ENCODE measurements around the gene SNX24.

SNX24 gene

DNA sequence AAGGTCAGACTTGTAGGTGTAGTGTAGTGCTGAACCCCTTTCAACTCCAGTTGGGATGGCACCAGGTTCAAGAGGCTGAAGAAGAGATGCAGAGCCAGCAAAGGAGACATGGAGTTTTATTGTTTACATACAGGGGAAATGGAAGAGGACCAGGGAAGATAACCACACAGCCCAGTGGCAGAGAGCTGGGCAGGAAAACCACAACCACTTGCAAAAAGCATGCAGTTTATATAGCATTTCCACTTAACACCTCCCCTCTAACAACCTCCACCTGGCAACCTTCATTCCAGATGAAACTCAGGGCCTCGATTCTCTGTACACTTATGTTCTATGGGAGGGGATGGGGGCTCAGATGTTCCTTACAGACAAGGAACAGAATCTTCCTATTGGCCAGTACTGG is 56.9 kb downstream of the SNX24 start:
- TF ChIP-seq, protein P1, sequence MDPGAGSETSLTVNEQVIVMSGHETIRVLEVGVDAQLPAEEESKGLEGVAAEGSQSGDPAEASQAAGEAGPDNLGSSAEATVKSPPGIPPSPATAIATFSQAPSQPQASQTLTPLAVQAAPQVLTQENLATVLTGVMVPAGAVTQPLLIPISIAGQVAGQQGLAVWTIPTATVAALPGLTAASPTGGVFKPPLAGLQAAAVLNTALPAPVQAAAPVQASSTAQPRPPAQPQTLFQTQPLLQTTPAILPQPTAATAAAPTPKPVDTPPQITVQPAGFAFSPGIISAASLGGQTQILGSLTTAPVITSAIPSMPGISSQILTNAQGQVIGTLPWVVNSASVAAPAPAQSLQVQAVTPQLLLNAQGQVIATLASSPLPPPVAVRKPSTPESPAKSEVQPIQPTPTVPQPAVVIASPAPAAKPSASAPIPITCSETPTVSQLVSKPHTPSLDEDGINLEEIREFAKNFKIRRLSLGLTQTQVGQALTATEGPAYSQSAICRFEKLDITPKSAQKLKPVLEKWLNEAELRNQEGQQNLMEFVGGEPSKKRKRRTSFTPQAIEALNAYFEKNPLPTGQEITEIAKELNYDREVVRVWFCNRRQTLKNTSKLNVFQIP (CRISPR knock-in tag; IDR thresholded peaks at IDR 0.05; ENCODE audit: borderline replicate concordance, low read depth), result no peak
- TF ChIP-seq, protein P2, sequence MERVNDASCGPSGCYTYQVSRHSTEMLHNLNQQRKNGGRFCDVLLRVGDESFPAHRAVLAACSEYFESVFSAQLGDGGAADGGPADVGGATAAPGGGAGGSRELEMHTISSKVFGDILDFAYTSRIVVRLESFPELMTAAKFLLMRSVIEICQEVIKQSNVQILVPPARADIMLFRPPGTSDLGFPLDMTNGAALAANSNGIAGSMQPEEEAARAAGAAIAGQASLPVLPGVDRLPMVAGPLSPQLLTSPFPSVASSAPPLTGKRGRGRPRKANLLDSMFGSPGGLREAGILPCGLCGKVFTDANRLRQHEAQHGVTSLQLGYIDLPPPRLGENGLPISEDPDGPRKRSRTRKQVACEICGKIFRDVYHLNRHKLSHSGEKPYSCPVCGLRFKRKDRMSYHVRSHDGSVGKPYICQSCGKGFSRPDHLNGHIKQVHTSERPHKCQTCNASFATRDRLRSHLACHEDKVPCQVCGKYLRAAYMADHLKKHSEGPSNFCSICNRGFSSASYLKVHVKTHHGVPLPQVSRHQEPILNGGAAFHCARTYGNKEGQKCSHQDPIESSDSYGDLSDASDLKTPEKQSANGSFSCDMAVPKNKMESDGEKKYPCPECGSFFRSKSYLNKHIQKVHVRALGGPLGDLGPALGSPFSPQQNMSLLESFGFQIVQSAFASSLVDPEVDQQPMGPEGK (CRISPR knock-in tag; IDR thresholded peaks at IDR 0.05; ENCODE audit: borderline replicate concordance), result no peak
- TF ChIP-seq SNAI2 (CRISPR knock-in tag; IDR thresholded peaks at IDR 0.05), result no peak
- TF ChIP-seq, protein P3, sequence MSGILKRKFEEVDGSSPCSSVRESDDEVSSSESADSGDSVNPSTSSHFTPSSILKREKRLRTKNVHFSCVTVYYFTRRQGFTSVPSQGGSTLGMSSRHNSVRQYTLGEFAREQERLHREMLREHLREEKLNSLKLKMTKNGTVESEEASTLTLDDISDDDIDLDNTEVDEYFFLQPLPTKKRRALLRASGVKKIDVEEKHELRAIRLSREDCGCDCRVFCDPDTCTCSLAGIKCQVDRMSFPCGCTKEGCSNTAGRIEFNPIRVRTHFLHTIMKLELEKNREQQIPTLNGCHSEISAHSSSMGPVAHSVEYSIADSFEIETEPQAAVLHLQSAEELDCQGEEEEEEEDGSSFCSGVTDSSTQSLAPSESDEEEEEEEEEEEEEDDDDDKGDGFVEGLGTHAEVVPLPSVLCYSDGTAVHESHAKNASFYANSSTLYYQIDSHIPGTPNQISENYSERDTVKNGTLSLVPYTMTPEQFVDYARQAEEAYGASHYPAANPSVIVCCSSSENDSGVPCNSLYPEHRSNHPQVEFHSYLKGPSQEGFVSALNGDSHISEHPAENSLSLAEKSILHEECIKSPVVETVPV (CRISPR knock-in tag; IDR thresholded peaks at IDR 0.05), result no peak
- no peak for TF ChIP-seq ARNTL (CRISPR knock-in tag; IDR thresholded peaks at IDR 0.05; ENCODE audit: borderline replicate concordance, low read depth)
- no peak for TF ChIP-seq CSDC2 (CRISPR knock-in tag; IDR thresholded peaks at IDR 0.05)
- TF ChIP-seq ZNF70 (CRISPR knock-in tag; IDR thresholded peaks at IDR 0.05), result no peak
- no peak for TF ChIP-seq ZC3H10 (CRISPR knock-in tag; IDR thresholded peaks at IDR 0.05)
- TF ChIP-seq OSR1 (CRISPR knock-in tag; IDR thresholded peaks at IDR 0.05), result no peak
- TF ChIP-seq, protein P4, sequence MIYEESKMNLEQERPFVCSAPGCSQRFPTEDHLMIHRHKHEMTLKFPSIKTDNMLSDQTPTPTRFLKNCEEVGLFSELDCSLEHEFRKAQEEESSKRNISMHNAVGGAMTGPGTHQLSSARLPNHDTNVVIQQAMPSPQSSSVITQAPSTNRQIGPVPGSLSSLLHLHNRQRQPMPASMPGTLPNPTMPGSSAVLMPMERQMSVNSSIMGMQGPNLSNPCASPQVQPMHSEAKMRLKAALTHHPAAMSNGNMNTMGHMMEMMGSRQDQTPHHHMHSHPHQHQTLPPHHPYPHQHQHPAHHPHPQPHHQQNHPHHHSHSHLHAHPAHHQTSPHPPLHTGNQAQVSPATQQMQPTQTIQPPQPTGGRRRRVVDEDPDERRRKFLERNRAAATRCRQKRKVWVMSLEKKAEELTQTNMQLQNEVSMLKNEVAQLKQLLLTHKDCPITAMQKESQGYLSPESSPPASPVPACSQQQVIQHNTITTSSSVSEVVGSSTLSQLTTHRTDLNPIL (CRISPR knock-in tag; IDR thresholded peaks at IDR 0.05; ENCODE audit: low read depth), result no peak
- TF ChIP-seq RARB (CRISPR knock-in tag; IDR thresholded peaks at IDR 0.05), result no peak
- TF ChIP-seq ISL1 (CRISPR knock-in tag; IDR thresholded peaks at IDR 0.05), result no peak
- no peak for TF ChIP-seq ZFP3 (CRISPR knock-in tag; IDR thresholded peaks at IDR 0.05)
- no peak for TF ChIP-seq ZFP30 (CRISPR knock-in tag; IDR thresholded peaks at IDR 0.05)
- no peak for TF ChIP-seq TOX (CRISPR knock-in tag; IDR thresholded peaks at IDR 0.05; ENCODE audit: borderline replicate concordance)
- no peak for TF ChIP-seq GLIS3 (CRISPR knock-in tag; IDR thresholded peaks at IDR 0.05)
- no peak for TF ChIP-seq ZNF8 (CRISPR knock-in tag; IDR thresholded peaks at IDR 0.05)
- no peak for TF ChIP-seq TCF4 (CRISPR knock-in tag; IDR thresholded peaks at IDR 0.05; ENCODE audit: borderline replicate concordance)
- no peak for ATAC-seq

DNA sequence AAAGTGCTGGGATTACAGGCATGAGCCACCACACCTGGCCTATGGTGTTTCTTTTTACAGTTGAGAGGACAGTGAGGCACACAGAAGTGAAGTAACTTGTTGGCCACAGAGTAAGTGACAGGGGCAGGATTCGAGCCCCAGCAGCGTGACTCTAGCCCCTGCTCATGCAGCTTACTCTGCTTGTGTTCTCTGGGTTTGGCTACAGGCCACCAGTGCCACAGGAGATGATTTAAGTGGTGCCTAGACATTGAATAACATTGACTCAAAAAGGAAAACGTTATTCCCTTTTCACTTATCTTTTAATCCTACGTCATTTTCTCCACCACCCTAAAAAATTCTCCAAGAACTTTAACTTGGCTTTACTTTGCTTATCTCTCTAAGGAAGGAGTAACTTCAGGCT is 61.4 kb downstream of the SNX24 start:
- TF ChIP-seq ZFP30 (CRISPR knock-in tag; IDR thresholded peaks at IDR 0.05), result no peak
- TF ChIP-seq ESRRG (CRISPR knock-in tag; IDR thresholded peaks at IDR 0.05), result no peak
- no peak for TF ChIP-seq BACH2 (CRISPR knock-in tag; IDR thresholded peaks at IDR 0.05; ENCODE audit: borderline replicate concordance)
- TF ChIP-seq RARB (CRISPR knock-in tag; IDR thresholded peaks at IDR 0.05), result no peak
- 0 out of 2 replicates have a peak, but pooled peaks have one; percentile 74 for TF ChIP-seq CSDC2 (CRISPR knock-in tag; IDR thresholded peaks at IDR 0.05)
- ATAC-seq, result peak; percentile 70

DNA sequence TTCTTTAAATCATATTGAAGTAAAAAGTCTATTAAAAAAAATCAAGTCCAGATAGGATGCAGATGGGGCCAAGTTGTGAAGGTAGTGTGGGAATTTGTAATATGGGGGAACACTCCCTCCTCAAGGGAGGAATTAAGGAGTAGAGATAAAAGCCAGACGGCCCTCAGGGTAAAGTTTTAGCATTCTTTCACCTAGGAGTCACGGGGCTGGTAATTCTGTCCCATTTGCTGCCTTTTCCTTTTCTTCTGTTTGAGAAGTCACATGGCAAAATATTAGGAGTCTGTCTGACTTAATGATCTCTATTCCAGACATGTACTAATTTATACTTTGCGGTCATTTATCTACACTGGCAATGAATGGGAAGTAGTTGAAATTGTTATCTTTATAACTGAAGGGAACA is 61.9 kb downstream of the SNX24 start:
- peak; percentile 90 for ATAC-seq
- TF ChIP-seq, protein P4 (CRISPR knock-in tag; IDR thresholded peaks at IDR 0.05; ENCODE audit: low read depth), result peak; percentile 70; the same call in 1 of the 2 replicates
- TF ChIP-seq OSR1 (CRISPR knock-in tag; IDR thresholded peaks at IDR 0.05) (no peak), ISL1 (CRISPR knock-in tag; IDR thresholded peaks at IDR 0.05) (peak; percentile 94), ZFP3 (CRISPR knock-in tag; IDR thresholded peaks at IDR 0.05) (no peak), ZC3H10 (CRISPR knock-in tag; IDR thresholded peaks at IDR 0.05) (peak; percentile 44; the same call in 1 of the 2 replicates), SNAI2 (CRISPR knock-in tag; IDR thresholded peaks at IDR 0.05) (no peak), ESRRG (CRISPR knock-in tag; IDR thresholded peaks at IDR 0.05) (0 out of 2 replicates have a peak, but pooled peaks have one; percentile 32), ZNF8 (CRISPR knock-in tag; IDR thresholded peaks at IDR 0.05) (no peak), TCF4 (CRISPR knock-in tag; IDR thresholded peaks at IDR 0.05; ENCODE audit: borderline replicate concordance) (peak; percentile 67; the same call in 1 of the 2 replicates), GLIS3 (CRISPR knock-in tag; IDR thresholded peaks at IDR 0.05) (peak; percentile 72; the same call in 1 of the 2 replicates), ZNF70 (CRISPR knock-in tag; IDR thresholded peaks at IDR 0.05) (no peak)
- TF ChIP-seq, protein P2 (CRISPR knock-in tag; IDR thresholded peaks at IDR 0.05; ENCODE audit: borderline replicate concordance), result peak; percentile 43
